ENCODE results near the gene CNOT11. TPM values are rescaled to one million over a fixed set of nuclear protein-coding genes. Genes with fewer than 3 reads are reported as not detected.
A peak's percentile ranks its signal among the peaks of the same experiment; 100 is the strongest.

The CNOT11 gene
- total RNA-seq, 1 experiment from 2014 or later = 60.6 TPM

GRCh38 chr2:101302016-101302415, 49.3 kb downstream of the CNOT11 start:
- no peaks in the 10 kb centered on the region for H3K9me3 ChIP-seq (ENCODE audit: insufficient read depth, low read depth)
- H3K36me3 ChIP-seq (ENCODE audit: low read depth) = peaks cover 40% of the 10 kb centered on the region
- intact Hi-C loops (cut with micrococcal nuclease; ENCODE audit: unreplicated experiment) = no loop called here
- no TSS peak for BruUV-seq (replicated peaks)
- H3F3A ChIP-seq (ENCODE audit: insufficient read depth, low read depth) = peaks cover 36% of the 10 kb centered on the region
- H3K27ac ChIP-seq = no peak overlapping the region
- CTCF ChIA-PET = no interaction called here
- H3K27me3 ChIP-seq (ENCODE audit: insufficient read depth, low read depth) = no peaks in the 10 kb centered on the region
- peak overlapping the region; percentile 45 for H3K4me2 ChIP-seq
- POLR2A ChIA-PET (ENCODE audit: unreplicated experiment) = interaction anchor here (0.5 kb wide), 1 partner anchor 344 kb away, joined by 3 read pairs; no protein-coding TSS in a partner anchor
- H3K4me1 ChIP-seq (replicated peaks; ENCODE audit: insufficient read depth) = peaks cover 61% of the 10 kb centered on the region
- TF ChIP-seq, protein P1, sequence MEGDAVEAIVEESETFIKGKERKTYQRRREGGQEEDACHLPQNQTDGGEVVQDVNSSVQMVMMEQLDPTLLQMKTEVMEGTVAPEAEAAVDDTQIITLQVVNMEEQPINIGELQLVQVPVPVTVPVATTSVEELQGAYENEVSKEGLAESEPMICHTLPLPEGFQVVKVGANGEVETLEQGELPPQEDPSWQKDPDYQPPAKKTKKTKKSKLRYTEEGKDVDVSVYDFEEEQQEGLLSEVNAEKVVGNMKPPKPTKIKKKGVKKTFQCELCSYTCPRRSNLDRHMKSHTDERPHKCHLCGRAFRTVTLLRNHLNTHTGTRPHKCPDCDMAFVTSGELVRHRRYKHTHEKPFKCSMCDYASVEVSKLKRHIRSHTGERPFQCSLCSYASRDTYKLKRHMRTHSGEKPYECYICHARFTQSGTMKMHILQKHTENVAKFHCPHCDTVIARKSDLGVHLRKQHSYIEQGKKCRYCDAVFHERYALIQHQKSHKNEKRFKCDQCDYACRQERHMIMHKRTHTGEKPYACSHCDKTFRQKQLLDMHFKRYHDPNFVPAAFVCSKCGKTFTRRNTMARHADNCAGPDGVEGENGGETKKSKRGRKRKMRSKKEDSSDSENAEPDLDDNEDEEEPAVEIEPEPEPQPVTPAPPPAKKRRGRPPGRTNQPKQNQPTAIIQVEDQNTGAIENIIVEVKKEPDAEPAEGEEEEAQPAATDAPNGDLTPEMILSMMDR (conservative IDR thresholded peaks at IDR 0.05) = no peak
- TF ChIP-seq EZH2 (IDR thresholded peaks at IDR 0.05; ENCODE audit: low read depth) = no peak
- no peak overlapping the region for H2AFZ ChIP-seq
- H4K20me1 ChIP-seq (ENCODE audit: insufficient read depth) = peaks cover 92% of the 10 kb centered on the region
- DNase-seq = peak in 1 of 2 experiments; percentile 42
- no peak overlapping the region for H3K4me3 ChIP-seq
- H3K9me2 ChIP-seq (ENCODE audit: insufficient read depth) = no peaks in the 10 kb centered on the region
- H3K79me2 ChIP-seq (ENCODE audit: low read depth) = peaks cover 100% of the 10 kb centered on the region

- TF ChIP-seq, protein P1 (conservative IDR thresholded peaks at IDR 0.05) = no peak
- TF ChIP-seq EZH2 (IDR thresholded peaks at IDR 0.05; ENCODE audit: low read depth) = no peak
- Histone ChIP-seq H3K4me1 (replicated peaks; ENCODE audit: insufficient read depth) (peaks cover 61% of the 10 kb centered on the region), H3F3A (ENCODE audit: insufficient read depth, low read depth) (peaks cover 36% of the 10 kb centered on the region), H2AFZ (no peak overlapping the region), H3K36me3 (ENCODE audit: low read depth) (peaks cover 34% of the 10 kb centered on the region), H3K27me3 (ENCODE audit: insufficient read depth, low read depth) (no peaks in the 10 kb centered on the region), H4K20me1 (ENCODE audit: insufficient read depth) (peaks cover 78% of the 10 kb centered on the region), H3K4me2 (peak overlapping the region; percentile 98), H3K9me3 (ENCODE audit: insufficient read depth, low read depth) (no peaks in the 10 kb centered on the region), H3K79me2 (ENCODE audit: low read depth) (peaks cover 99% of the 10 kb centered on the region), H3K9me2 (ENCODE audit: insufficient read depth) (no peaks in the 10 kb centered on the region), H3K27ac (no peak overlapping the region), H3K4me3 (no peak overlapping the region)
- no TSS peak for BruUV-seq (replicated peaks)
- no peak for DNase-seq
- CTCF ChIA-PET = interaction anchor here (0.5 kb wide), 1 partner anchor 1450 kb away, joined by 4 read pairs; no protein-coding TSS in a partner anchor
- POLR2A ChIA-PET (ENCODE audit: unreplicated experiment) = no interaction called here
- intact Hi-C loops (cut with micrococcal nuclease; ENCODE audit: unreplicated experiment) = no loop called here
Measured at GRCh38 chr2:101303688-101304087, 51.0 kb downstream of the CNOT11 start.

- H3K27me3 ChIP-seq (ENCODE audit: insufficient read depth, low read depth) = no peaks in the 10 kb centered on the region
- no peak overlapping the region for H2AFZ ChIP-seq
- H3K27ac ChIP-seq = peak overlapping the region; percentile 84; the same call in 1 of the 2 replicates
- intact Hi-C loops (cut with micrococcal nuclease; ENCODE audit: unreplicated experiment) = loop anchor here (5.0 kb wide), 2 partner anchors 82 to 462 kb away; partner anchors contain the start of gene CREG2
- no TSS peak for BruUV-seq (replicated peaks)
- H3K4me3 ChIP-seq = peak overlapping the region; percentile 80
- no peak for DNase-seq
- CTCF ChIA-PET = no interaction called here
- POLR2A ChIA-PET (ENCODE audit: unreplicated experiment) = no interaction called here
- H3K79me2 ChIP-seq (ENCODE audit: low read depth) = peaks cover 85% of the 10 kb centered on the region
- peaks cover 67% of the 10 kb centered on the region for H3K4me1 ChIP-seq (replicated peaks; ENCODE audit: insufficient read depth)
- peaks cover 35% of the 10 kb centered on the region for H3F3A ChIP-seq (ENCODE audit: insufficient read depth, low read depth)
- TF ChIP-seq, protein P1 (conservative IDR thresholded peaks at IDR 0.05) = no peak
- peaks cover 25% of the 10 kb centered on the region for H3K36me3 ChIP-seq (ENCODE audit: low read depth)
- H3K9me3 ChIP-seq (ENCODE audit: insufficient read depth, low read depth) = no peaks in the 10 kb centered on the region
- H4K20me1 ChIP-seq (ENCODE audit: insufficient read depth) = peaks cover 64% of the 10 kb centered on the region
- peak overlapping the region; percentile 98 for H3K4me2 ChIP-seq
- H3K9me2 ChIP-seq (ENCODE audit: insufficient read depth) = no peaks in the 10 kb centered on the region
Measured at GRCh38 chr2:101305035-101305434, 52.3 kb downstream of the CNOT11 start.
